Measurements from ENCODE around the gene TGFBR3L.
A peak's percentile ranks its signal among the peaks of the same experiment; 100 is the strongest.
"Not testable (repeated sequence)": the region's sequence is repeated elsewhere in the genome, so short reads cannot be mapped to it uniquely, and the experiment has no call there.

The TGFBR3L gene

GRCh38 chr19:7928334-7928706 lies 13.7 kb downstream of the TGFBR3L start:
- no peak for DNase-seq (ENCODE audit: low spot score)

GRCh38 chr19:7928741-7929701 lies 14.4 kb downstream of the TGFBR3L start:
- no peak for DNase-seq (ENCODE audit: low spot score)

- not testable (repeated sequence) for DNase-seq (ENCODE audit: low spot score)
These were observed 15.4 kb downstream of the TGFBR3L start for GRCh38 chr19:7930030-7930429.

- no peak for DNase-seq (ENCODE audit: low spot score)
These were observed 16.1 kb downstream of the TGFBR3L start for GRCh38 chr19:7930765-7931164.

GRCh38 chr19:7931221-7932061 lies 16.8 kb downstream of the TGFBR3L start:
- DNase-seq (ENCODE audit: low spot score), result no peak

- DNase-seq (ENCODE audit: low spot score), result no peak
These were observed 17.8 kb downstream of the TGFBR3L start for GRCh38 chr19:7932276-7932929.

- DNase-seq (ENCODE audit: low spot score), result no peak
These were observed 18.3 kb downstream of the TGFBR3L start for GRCh38 chr19:7932930-7933300.

- no peak for DNase-seq (ENCODE audit: low spot score)
These were observed 18.8 kb downstream of the TGFBR3L start for GRCh38 chr19:7933411-7933810.

- DNase-seq (ENCODE audit: low spot score), result no peak
These were observed 19.4 kb downstream of the TGFBR3L start for GRCh38 chr19:7933828-7934725.

- DNase-seq (ENCODE audit: low spot score), result no peak
These were observed 20.1 kb downstream of the TGFBR3L start for GRCh38 chr19:7934766-7935165.

- no peak for DNase-seq (ENCODE audit: low spot score)
These were observed 26.2 kb downstream of the TGFBR3L start for GRCh38 chr19:7940841-7941240.

- DNase-seq (ENCODE audit: low spot score), result no peak
These were observed 27.4 kb downstream of the TGFBR3L start for GRCh38 chr19:7941895-7942596.

- no peak for DNase-seq (ENCODE audit: low spot score)
These were observed 28.4 kb downstream of the TGFBR3L start for GRCh38 chr19:7942981-7943443.

GRCh38 chr19:7943444-7944176 lies 29.0 kb downstream of the TGFBR3L start, which contains the start of gene TIMM44:
Gene TIMM44, minus strand, starts transcription at chr19:7943666. Its CDS starts 15 bp downstream, at chr19:7943651.
- DNase-seq (ENCODE audit: low spot score), result peak; percentile 100

GRCh38 chr19:7944177-7944761 lies 29.6 kb downstream of the TGFBR3L start:
- DNase-seq (ENCODE audit: low spot score), result peak; percentile 91

- DNase-seq (ENCODE audit: low spot score), result no peak
These were observed 33.3 kb downstream of the TGFBR3L start for GRCh38 chr19:7947939-7948338.

GRCh38 chr19:7953060-7953459 lies 38.4 kb downstream of the TGFBR3L start:
- DNase-seq (ENCODE audit: low spot score), result no peak

GRCh38 chr19:7953576-7953975 lies 38.9 kb downstream of the TGFBR3L start:
- DNase-seq (ENCODE audit: low spot score), result no peak

- no peak for DNase-seq (ENCODE audit: low spot score)
These were observed 41.1 kb downstream of the TGFBR3L start for GRCh38 chr19:7955696-7956095.

Measured in globus pallidus (tissue), 1 donor.